ENCODE measurements around the gene FES.

Gene FES

DNA sequence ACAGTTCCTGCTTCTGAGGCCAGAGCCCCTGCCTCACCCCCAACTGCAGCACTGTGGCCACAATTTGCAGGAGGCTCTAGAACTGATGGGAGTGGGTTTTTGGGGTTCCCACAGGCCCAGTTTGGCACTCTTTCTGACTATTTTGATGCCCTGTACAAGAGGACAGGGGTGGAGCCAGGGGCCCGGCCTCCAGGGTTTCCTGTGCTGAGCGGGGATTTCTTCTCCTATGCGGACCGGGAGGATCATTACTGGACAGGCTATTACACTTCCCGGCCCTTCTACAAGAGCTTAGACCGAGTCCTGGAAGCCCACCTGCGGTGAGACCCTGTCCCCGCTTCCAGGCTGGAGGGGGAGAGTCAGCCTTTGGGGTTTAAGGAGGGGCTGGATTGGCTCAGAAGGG, 25.7 kb downstream of the FES start:
- H3K27me3 ChIP-seq (ENCODE audit: insufficient read depth, low read length, poor library complexity) = no peaks in the 10 kb centered on the region
- no peaks in the 10 kb centered on the region for H3K9me3 ChIP-seq (ENCODE audit: insufficient read depth, low read length, severe bottlenecking)
- no peak overlapping the region for H3K9ac ChIP-seq (ENCODE audit: low read depth, low read length)
- TF ChIP-seq, protein P1, sequence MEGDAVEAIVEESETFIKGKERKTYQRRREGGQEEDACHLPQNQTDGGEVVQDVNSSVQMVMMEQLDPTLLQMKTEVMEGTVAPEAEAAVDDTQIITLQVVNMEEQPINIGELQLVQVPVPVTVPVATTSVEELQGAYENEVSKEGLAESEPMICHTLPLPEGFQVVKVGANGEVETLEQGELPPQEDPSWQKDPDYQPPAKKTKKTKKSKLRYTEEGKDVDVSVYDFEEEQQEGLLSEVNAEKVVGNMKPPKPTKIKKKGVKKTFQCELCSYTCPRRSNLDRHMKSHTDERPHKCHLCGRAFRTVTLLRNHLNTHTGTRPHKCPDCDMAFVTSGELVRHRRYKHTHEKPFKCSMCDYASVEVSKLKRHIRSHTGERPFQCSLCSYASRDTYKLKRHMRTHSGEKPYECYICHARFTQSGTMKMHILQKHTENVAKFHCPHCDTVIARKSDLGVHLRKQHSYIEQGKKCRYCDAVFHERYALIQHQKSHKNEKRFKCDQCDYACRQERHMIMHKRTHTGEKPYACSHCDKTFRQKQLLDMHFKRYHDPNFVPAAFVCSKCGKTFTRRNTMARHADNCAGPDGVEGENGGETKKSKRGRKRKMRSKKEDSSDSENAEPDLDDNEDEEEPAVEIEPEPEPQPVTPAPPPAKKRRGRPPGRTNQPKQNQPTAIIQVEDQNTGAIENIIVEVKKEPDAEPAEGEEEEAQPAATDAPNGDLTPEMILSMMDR (IDR thresholded peaks at IDR 0.05; ENCODE audit: borderline replicate concordance, extremely low read depth, low read length, poor library complexity, severe bottlenecking) = no peak
- TF ChIP-seq EZH2 (IDR thresholded peaks at IDR 0.05; ENCODE audit: borderline replicate concordance, low read depth, low read length, severe bottlenecking) = no peak
- no peaks in the 10 kb centered on the region for H3K79me2 ChIP-seq (ENCODE audit: insufficient read depth, low read length)
- H3K4me3 ChIP-seq (ENCODE audit: low read depth in 1 of 2, low read length in 2 of 2) = no peak overlapping the region
- no peak overlapping the region for H3K27ac ChIP-seq (ENCODE audit: low read length)
- ATAC-seq (ENCODE audit: insufficient read depth, low read depth) (no peak), DNase-seq (no peak)
- H3K4me2 ChIP-seq (ENCODE audit: insufficient read depth, low read length) = no peak overlapping the region
- no peak overlapping the region for H2AFZ ChIP-seq (ENCODE audit: low read depth, low read length)
- 0 out of 2 replicates have a peak, but pooled peaks cover 7% of the 10 kb centered on the region for H4K20me1 ChIP-seq (ENCODE audit: insufficient read depth, low read length)
- peaks cover 85% of the 10 kb centered on the region for H3K36me3 ChIP-seq (ENCODE audit: insufficient read depth, low read length)
- H3K4me1 ChIP-seq (ENCODE audit: insufficient read depth, low read length) = no peaks in the 10 kb centered on the region

DNA sequence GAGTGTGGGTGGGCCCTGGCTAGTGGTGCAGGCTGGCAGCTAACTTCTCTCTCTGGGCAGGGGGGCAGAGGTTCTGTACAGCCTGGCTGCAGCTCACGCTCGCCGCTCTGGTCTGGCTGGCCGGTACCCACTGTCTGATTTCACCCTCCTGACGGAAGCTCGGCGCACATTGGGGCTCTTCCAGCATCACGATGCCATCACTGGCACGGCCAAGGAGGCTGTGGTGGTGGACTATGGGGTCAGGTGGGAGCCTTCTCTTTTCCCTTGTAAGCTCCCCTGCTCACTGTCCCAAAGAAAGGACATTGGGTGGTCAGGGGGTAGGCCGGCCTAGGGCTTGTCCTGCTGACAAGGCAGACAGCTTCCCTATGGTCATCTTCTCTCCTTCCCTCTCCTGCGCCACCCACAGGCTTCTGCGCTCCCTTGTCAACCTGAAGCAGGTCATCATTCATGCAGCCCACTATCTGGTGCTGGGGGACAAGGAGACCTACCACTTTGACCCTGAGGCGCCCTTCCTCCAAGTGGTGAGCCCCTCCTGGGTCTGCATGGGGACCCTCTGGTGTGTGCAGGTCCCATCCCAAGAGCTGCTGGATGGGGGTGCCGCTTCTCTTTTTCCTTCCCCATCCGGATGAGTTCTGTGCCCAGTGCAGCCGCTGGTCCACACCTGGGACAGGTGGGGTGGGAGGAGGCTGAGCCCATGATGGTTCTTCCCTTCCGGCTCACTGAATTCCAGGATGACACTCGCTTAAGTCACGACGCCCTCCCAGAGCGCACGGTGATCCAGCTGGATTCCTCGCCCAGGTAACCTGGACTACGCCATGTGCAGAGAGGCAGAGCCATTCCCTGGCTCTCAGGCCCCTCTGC, 26.4 kb downstream of the FES start:
- ATAC-seq (ENCODE audit: insufficient read depth, low read depth) = no peak
- Histone ChIP-seq H3K4me3 (ENCODE audit: low read depth in 1 of 2, low read length in 2 of 2) (no peak overlapping the region), H2AFZ (ENCODE audit: low read depth, low read length) (no peak overlapping the region), H3K4me1 (ENCODE audit: insufficient read depth, low read length) (no peaks in the 10 kb centered on the region), H3K4me2 (ENCODE audit: insufficient read depth, low read length) (no peak overlapping the region), H4K20me1 (ENCODE audit: insufficient read depth, low read length) (0 out of 2 replicates have a peak, but pooled peaks cover 7% of the 10 kb centered on the region), H3K36me3 (ENCODE audit: insufficient read depth, low read length) (peaks cover 85% of the 10 kb centered on the region), H3K27ac (ENCODE audit: low read length) (no peak overlapping the region), H3K9me3 (ENCODE audit: insufficient read depth, low read length, severe bottlenecking) (no peaks in the 10 kb centered on the region), H3K27me3 (ENCODE audit: insufficient read depth, low read length, poor library complexity) (no peaks in the 10 kb centered on the region), H3K9ac (ENCODE audit: low read depth, low read length) (no peak overlapping the region), H3K79me2 (ENCODE audit: insufficient read depth, low read length) (no peaks in the 10 kb centered on the region)
- no peak for DNase-seq
- TF ChIP-seq, protein P1 (IDR thresholded peaks at IDR 0.05; ENCODE audit: borderline replicate concordance, extremely low read depth, low read length, poor library complexity, severe bottlenecking) = no peak
- TF ChIP-seq EZH2 (IDR thresholded peaks at IDR 0.05; ENCODE audit: borderline replicate concordance, low read depth, low read length, severe bottlenecking) = no peak

DNA sequence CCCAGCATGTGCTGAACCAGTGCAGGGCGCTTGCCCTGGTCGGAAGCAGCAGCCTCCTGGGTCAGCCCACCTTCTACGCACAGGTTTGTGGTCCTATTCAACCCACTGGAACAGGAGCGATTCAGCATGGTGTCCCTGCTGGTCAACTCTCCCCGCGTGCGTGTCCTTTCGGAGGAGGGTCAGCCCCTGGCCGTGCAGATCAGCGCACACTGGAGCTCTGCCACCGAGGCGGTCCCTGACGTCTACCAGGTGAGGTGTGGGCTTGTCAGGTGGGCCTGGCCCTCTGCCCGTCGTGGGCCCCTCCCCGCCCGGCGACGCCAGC, 27.0 kb downstream of the FES start:
- H4K20me1 ChIP-seq (ENCODE audit: insufficient read depth, low read length) = 0 out of 2 replicates have a peak, but pooled peaks cover 7% of the 10 kb centered on the region
- no peaks in the 10 kb centered on the region for H3K4me1 ChIP-seq (ENCODE audit: insufficient read depth, low read length)
- no peaks in the 10 kb centered on the region for H3K27me3 ChIP-seq (ENCODE audit: insufficient read depth, low read length, poor library complexity)
- H3K4me2 ChIP-seq (ENCODE audit: insufficient read depth, low read length) = no peak overlapping the region
- H3K4me3 ChIP-seq (ENCODE audit: low read depth in 1 of 2, low read length in 2 of 2) = no peak overlapping the region
- H3K9me3 ChIP-seq (ENCODE audit: insufficient read depth, low read length, severe bottlenecking) = no peaks in the 10 kb centered on the region
- H3K36me3 ChIP-seq (ENCODE audit: insufficient read depth, low read length) = peaks cover 85% of the 10 kb centered on the region
- TF ChIP-seq, protein P1 (IDR thresholded peaks at IDR 0.05; ENCODE audit: borderline replicate concordance, extremely low read depth, low read length, poor library complexity, severe bottlenecking) = no peak
- no peak overlapping the region for H3K9ac ChIP-seq (ENCODE audit: low read depth, low read length)
- no peak overlapping the region for H3K27ac ChIP-seq (ENCODE audit: low read length)
- H3K79me2 ChIP-seq (ENCODE audit: insufficient read depth, low read length) = no peaks in the 10 kb centered on the region
- ATAC-seq (ENCODE audit: insufficient read depth, low read depth) (no peak), DNase-seq (no peak)
- H2AFZ ChIP-seq (ENCODE audit: low read depth, low read length) = no peak overlapping the region
